Activated T-cell treated with anti-CD3 and anti-CD28 coated beads, Interleukin-2, amount 50 U/mL, for 4 hours (primary cell): ENCODE measurements around the gene SEMA6B. TPM values are rescaled to one million over a fixed set of nuclear protein-coding genes. Genes with fewer than 3 reads are reported as not detected.

Source experiments
- ATAC-seq, 2 donors: fragments of 200-7000 bp; cut with Tn5 transposase; one replicate each; pipeline ENCODE4 v1.10.0; 2021
- DNase-seq: peaks from one replicate; pipeline ENCODE4 v3.0.0-alpha.2; 2020
- H3K27me3 Mint-ChIP-seq: one replicate; pipeline ENCODE4 v1.8.0; 2021; ENCODE audit warnings: low read depth, mixed read lengths
- H3K36me3 Mint-ChIP-seq: one replicate; pipeline ENCODE4 v1.8.0; 2022; ENCODE audit warnings: mixed read lengths; ENCODE audit not compliant: insufficient read depth
- H3K4me1 Mint-ChIP-seq: one replicate; pipeline ENCODE4 v1.8.0; 2021; ENCODE audit warnings: low read depth, mixed read lengths
- H3K4me3 Mint-ChIP-seq: one replicate; pipeline ENCODE4 v1.8.0; 2021; ENCODE audit warnings: mild to moderate bottlenecking, moderate library complexity, mixed read lengths
- H3K9me3 Mint-ChIP-seq: one replicate; pipeline ENCODE4 v1.8.0; 2021; ENCODE audit warnings: mixed read lengths
- total RNA-seq, 3 donors: library from RNA; stranded (reverse); gene quantifications; one replicate each; pipeline ENCODE4 v1.2.1, GENCODE V29; 2021

The SEMA6B gene
- total RNA-seq, 3 donors from 2014 or later = 0.08 to 0.18 (median 0.14) TPM

- peaks cover 3% of the 10 kb centered on the region for H3K36me3 Mint-ChIP-seq
- no peak overlapping the region for H3K4me3 Mint-ChIP-seq
- no peak for DNase-seq
- peaks cover 2% of the 10 kb centered on the region for H3K27me3 Mint-ChIP-seq
- no peaks in the 10 kb centered on the region for H3K9me3 Mint-ChIP-seq
- no peak for ATAC-seq
- no peaks in the 10 kb centered on the region for H3K4me1 Mint-ChIP-seq
Measured at GRCh38 chr19:4510435-4511255, 48.8 kb downstream of the SEMA6B start.

- DNase-seq (no peak), ATAC-seq (no peak)
- Mint-ChIP-seq H3K9me3 (no peaks in the 10 kb centered on the region), H3K4me3 (no peak overlapping the region), H3K27me3 (no peaks in the 10 kb centered on the region), H3K36me3 (peaks cover 3% of the 10 kb centered on the region), H3K4me1 (no peaks in the 10 kb centered on the region)
Measured at GRCh38 chr19:4508698-4509097, 50.8 kb downstream of the SEMA6B start.

GRCh38 chr19:4507804-4508203, 51.7 kb downstream of the SEMA6B start:
- H3K36me3 Mint-ChIP-seq = peaks cover 3% of the 10 kb centered on the region
- H3K9me3 Mint-ChIP-seq = no peaks in the 10 kb centered on the region
- no peaks in the 10 kb centered on the region for H3K27me3 Mint-ChIP-seq
- no peaks in the 10 kb centered on the region for H3K4me1 Mint-ChIP-seq
- no peak overlapping the region for H3K4me3 Mint-ChIP-seq
- ATAC-seq (no peak), DNase-seq (no peak)

- Mint-ChIP-seq H3K4me1 (no peaks in the 10 kb centered on the region), H3K9me3 (no peaks in the 10 kb centered on the region), H3K36me3 (peaks cover 3% of the 10 kb centered on the region), H3K27me3 (no peaks in the 10 kb centered on the region), H3K4me3 (no peak overlapping the region)
- DNase-seq (no peak), ATAC-seq (no peak)
Measured at GRCh38 chr19:4507150-4507452, 52.4 kb downstream of the SEMA6B start.

GRCh38 chr19:4506449-4507149, 52.9 kb downstream of the SEMA6B start:
- no peaks in the 10 kb centered on the region for H3K27me3 Mint-ChIP-seq
- no peak for ATAC-seq
- no peaks in the 10 kb centered on the region for H3K9me3 Mint-ChIP-seq
- H3K36me3 Mint-ChIP-seq = peaks cover 3% of the 10 kb centered on the region
- H3K4me1 Mint-ChIP-seq = no peaks in the 10 kb centered on the region
- no peak for DNase-seq
- H3K4me3 Mint-ChIP-seq = no peak overlapping the region

- Mint-ChIP-seq H3K36me3 (peaks cover 4% of the 10 kb centered on the region), H3K9me3 (no peaks in the 10 kb centered on the region), H3K27me3 (no peaks in the 10 kb centered on the region), H3K4me1 (no peaks in the 10 kb centered on the region), H3K4me3 (no peak overlapping the region)
- ATAC-seq (no peak), DNase-seq (no peak)
Measured at GRCh38 chr19:4505570-4506448, 53.7 kb downstream of the SEMA6B start.

GRCh38 chr19:4504891-4505569, 54.5 kb downstream of the SEMA6B start:
- no peak overlapping the region for H3K4me3 Mint-ChIP-seq
- H3K36me3 Mint-ChIP-seq = peaks cover 5% of the 10 kb centered on the region
- no peaks in the 10 kb centered on the region for H3K9me3 Mint-ChIP-seq
- H3K4me1 Mint-ChIP-seq = no peaks in the 10 kb centered on the region
- no peaks in the 10 kb centered on the region for H3K27me3 Mint-ChIP-seq
- DNase-seq (no peak), ATAC-seq (no peak)

GRCh38 chr19:4504297-4504701, 55.2 kb downstream of the SEMA6B start:
- no peaks in the 10 kb centered on the region for H3K9me3 Mint-ChIP-seq
- H3K4me1 Mint-ChIP-seq = no peaks in the 10 kb centered on the region
- peaks cover 7% of the 10 kb centered on the region for H3K36me3 Mint-ChIP-seq
- DNase-seq (no peak), ATAC-seq (no peak)
- H3K27me3 Mint-ChIP-seq = no peaks in the 10 kb centered on the region
- H3K4me3 Mint-ChIP-seq = no peak overlapping the region

GRCh38 chr19:4503825-4504170, 55.7 kb downstream of the SEMA6B start:
- Mint-ChIP-seq H3K9me3 (no peaks in the 10 kb centered on the region), H3K27me3 (no peaks in the 10 kb centered on the region), H3K4me3 (no peak overlapping the region), H3K36me3 (peaks cover 7% of the 10 kb centered on the region), H3K4me1 (no peaks in the 10 kb centered on the region)
- DNase-seq = no peak
- no peak for ATAC-seq

- Mint-ChIP-seq H3K9me3 (no peaks in the 10 kb centered on the region), H3K27me3 (no peaks in the 10 kb centered on the region), H3K4me3 (no peak overlapping the region), H3K4me1 (no peaks in the 10 kb centered on the region), H3K36me3 (peaks cover 7% of the 10 kb centered on the region)
- ATAC-seq = no peak
- no peak for DNase-seq
Measured at GRCh38 chr19:4503132-4503824, 56.2 kb downstream of the SEMA6B start.

- ATAC-seq (no peak), DNase-seq (no peak)
- peaks cover 7% of the 10 kb centered on the region for H3K36me3 Mint-ChIP-seq
- no peaks in the 10 kb centered on the region for H3K27me3 Mint-ChIP-seq
- no peaks in the 10 kb centered on the region for H3K9me3 Mint-ChIP-seq
- H3K4me1 Mint-ChIP-seq = no peaks in the 10 kb centered on the region
- no peak overlapping the region for H3K4me3 Mint-ChIP-seq
Measured at GRCh38 chr19:4502282-4503131, 57.0 kb downstream of the SEMA6B start.

- no peak for ATAC-seq
- no peaks in the 10 kb centered on the region for H3K4me1 Mint-ChIP-seq
- no peaks in the 10 kb centered on the region for H3K27me3 Mint-ChIP-seq
- H3K4me3 Mint-ChIP-seq = no peak overlapping the region
- DNase-seq = no peak
- peaks cover 7% of the 10 kb centered on the region for H3K36me3 Mint-ChIP-seq
- H3K9me3 Mint-ChIP-seq = no peaks in the 10 kb centered on the region
Measured at GRCh38 chr19:4501691-4502090, 57.8 kb downstream of the SEMA6B start.
